Right renal cortex interstitium (tissue), 3 donors: Measurements from ENCODE around the gene CNDP2. TPM values are rescaled to one million over a fixed set of nuclear protein-coding genes. Genes with fewer than 3 reads are reported as not detected.
"Not testable (repeated sequence)": the region's sequence is repeated elsewhere in the genome, so short reads cannot be mapped to it uniquely, and the experiment has no call there.

Source experiments
- DNase-seq, 3 donors: peaks; one replicate each; pipeline ENCODE4 v3.0.0-alpha.2; 2013; ENCODE audit warnings: low read depth in 3 of 3, low spot score in 2 of 3
- polyA plus RNA-seq, 3 donors: library from polyadenylated mRNA; unstranded; fragments of 120-200 nt; gene quantifications; one replicate each; pipeline ENCODE4 v1.2.1, GENCODE V29; 2013; ENCODE audit not compliant: insufficient read length in 3 of 3

CNDP2 gene
- polyA plus RNA-seq, 3 donors = 257 to 308 (median 263) TPM

DNA sequence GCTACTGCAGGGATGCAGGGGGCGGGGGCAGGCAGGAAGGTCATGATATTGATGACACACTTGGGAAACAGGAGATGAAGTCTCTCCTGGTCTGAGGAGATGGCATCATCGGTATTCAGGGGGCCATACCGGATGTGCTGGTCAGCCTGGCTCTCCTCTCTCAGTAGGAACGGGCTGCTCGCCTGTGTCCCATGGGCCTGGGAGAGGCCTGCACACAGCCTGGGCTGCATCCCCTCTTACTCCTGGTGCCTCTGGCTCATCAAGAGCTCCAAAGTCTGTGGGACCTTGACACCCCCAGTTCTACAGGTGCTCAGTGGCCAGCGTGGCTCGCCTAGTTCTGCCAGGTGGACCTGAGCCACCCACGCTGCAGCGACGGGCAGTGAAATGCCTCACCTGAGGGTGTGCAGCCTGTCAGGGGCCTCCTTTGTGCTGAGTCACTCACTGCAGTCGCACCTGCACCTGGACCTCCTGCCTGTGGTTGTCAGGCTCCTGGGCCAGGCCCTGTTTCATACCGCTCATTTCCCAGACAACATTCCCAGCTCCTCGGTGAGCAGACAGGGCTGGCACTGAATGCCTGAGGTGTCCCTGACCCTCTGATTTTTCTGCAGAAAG is 19.6 kb downstream of the CNDP2 start:
- DNase-seq = no peak

DNA sequence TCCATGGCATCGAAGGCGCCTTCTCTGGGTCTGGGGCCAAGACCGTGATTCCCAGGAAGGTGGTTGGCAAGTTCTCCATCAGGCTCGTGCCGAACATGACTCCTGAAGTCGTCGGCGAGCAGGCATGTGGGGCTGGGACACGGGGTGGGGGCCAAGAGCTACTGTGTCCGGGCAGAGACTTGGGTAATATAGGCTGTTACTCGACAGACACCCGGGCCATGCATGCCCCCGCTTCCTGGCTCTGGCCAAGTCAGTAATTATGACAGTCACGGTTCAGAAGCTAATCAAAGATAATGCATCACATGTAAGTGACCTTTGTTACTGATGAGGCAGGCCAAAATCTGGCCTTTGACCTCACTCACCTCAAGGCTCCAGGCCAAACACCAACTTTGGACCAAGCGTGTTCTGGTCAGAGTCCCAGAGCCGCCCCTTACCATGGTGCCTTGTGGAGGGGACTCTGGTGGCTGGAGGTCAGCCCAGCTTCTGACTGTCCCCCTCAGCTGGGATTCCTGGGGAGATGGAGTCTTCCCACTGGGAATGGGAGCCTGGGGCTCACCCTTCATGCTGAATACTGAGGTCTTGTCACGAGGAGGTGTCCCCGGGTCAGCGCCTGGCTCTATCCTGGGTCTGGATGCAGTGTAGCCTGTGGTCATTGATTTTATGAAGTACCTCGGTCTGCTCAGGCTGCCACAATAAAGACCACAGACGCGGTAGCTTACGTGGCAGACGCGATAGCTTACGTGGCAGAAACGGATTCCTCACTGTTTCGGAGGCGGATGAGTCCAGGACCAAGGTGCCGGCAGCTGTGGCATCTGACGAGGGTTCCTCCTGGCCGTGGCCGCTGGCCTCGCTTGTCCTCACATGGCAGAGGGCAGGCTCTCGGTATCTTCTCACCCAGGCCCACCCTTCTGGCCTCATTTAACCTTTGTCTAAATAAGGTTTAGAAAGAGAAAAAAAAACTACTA is 20.4 kb downstream of the CNDP2 start:
- DNase-seq = no peak

DNA sequence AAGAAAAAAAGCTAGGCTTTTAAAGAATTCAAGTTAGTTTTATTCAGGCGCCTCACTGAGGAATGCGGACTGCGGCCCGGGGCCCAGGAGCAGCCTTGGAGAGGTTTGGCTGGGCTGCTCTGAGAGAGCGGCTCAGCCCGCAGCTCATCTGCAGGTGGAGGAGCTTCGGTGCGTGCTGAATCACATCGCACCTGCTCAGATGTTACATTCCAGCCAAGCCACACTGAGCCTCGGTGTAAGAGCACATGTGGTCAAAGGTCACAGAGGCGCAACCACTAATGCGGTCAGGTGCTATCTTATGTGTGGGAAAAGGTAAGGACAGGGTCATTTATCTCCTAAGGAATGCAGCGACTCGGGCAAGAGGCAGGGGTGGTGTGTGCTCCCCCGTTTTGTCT is 21.1 kb downstream of the CNDP2 start:
- DNase-seq = no peak

DNA sequence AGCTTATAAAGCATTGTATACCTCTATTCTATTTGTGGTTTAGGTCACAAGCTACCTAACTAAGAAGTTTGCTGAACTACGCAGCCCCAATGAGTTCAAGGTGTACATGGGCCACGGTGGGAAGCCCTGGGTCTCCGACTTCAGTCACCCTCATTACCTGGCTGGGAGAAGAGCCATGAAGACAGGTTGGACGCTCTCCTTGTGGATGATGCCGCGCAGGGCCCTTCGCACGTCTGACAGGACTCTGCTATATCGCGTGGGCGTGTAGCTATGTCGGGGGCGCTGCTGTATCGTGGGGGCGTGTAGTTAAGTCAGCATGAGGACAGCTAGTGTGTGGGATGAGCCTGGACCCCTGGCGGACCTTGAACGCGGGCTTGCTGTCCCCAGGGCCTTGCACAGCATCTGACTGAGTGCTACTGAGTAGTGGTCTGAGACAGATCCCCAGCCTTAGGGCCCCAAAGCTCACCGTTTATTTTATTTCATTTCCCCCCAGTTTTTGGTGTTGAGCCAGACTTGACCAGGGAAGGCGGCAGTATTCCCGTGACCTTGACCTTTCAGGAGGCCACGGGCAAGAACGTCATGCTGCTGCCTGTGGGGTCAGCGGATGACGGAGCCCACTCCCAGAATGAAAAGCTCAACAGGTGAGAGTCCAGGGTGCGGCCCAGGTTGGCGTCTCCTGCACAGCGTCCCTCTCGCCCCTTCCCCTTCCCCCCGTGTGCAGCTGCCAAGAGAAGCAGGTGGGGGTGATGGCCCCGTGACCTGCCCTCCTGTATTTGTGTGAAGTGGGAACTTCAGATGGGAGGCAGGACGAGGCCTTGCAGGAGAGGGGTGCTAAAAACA is 22.5 kb downstream of the CNDP2 start:
- DNase-seq = no peak

GRCh38 chr18:74519320-74520095 is 23.3 kb downstream of the CNDP2 start:
- no peak for DNase-seq

- no peak for DNase-seq
Observed at GRCh38 chr18:74520096-74520833, 24.1 kb downstream of the CNDP2 start.

DNA sequence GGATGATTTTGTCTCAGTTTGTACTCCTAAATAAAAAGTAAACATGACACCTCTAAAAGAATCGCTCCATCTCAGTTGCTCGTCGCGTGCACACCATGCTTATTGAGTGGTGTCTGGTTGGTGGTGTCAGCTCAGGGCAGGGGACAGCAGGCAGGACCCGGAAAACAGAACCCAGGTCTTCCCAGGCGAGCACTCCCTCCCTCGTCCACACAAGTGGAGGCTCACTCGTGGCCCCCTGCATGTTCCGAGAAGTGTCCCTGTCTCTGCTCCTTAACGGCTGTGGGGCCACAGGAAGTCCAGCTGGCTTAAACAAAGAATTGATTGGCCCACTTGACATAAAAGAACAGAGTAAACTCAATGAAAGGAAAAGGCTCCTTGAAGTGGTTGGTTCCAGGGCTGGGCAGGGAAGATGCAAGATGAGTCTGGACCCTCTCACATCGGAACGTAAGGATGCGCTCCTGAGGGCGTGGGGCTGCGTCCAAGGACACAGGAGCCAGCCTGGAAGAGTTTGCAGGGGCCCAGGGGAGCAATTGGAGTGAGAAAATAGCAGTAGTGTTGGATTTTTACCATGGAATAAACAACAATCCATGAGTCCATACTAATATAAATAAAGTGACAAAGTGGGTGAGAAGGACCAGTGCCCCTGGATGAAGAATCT is 25.0 kb downstream of the CNDP2 start:
- DNase-seq = no peak

DNA sequence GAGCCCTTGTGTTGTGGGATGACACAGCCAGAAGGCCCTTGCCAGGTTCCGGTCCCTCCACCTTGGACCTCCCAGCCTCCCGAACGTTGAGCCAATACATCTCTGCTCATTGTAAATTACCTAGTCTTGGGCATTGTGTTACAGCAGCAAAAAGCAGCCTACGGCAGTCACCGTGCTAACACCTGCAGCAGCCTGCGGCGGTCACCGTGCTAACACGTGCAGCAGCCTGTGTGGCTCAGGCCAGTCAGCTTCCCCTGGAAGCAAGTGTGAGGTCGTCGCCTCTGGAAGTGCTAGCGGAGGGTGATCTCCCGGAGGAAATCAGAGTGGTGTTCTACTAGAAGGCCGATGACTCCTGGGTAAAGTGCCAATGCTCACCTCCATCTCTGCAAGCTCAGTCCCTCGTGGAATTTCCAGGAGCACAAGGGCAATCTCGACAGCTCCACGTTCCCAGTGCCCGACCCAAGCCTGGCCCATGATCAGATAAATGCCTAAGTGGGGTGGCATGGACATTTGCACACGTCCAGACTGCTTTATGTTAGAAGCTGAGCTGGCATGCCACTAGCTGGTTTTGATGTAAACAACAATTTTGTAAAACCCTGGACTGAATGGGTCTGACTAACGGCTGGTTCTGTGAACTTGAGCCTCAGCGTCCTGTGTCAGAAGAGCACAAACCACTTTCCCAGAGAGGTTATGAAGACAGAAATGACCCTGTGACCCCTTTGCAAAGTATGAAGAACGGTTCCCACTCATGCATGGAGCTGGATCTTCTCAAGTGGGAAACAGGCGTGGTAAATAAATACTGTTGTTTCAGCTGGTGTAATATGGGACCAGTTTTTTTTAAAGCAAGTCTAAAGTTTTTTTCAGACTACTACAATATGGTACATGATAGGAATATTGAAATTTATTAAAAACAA is 26.7 kb downstream of the CNDP2 start:
- no peak for DNase-seq

GRCh38 chr18:74524097-74524496 is 27.9 kb downstream of the CNDP2 start:
- DNase-seq = no peak

GRCh38 chr18:74524915-74525314 is 28.8 kb downstream of the CNDP2 start:
- not testable (repeated sequence) for DNase-seq

GRCh38 chr18:74525741-74526140 is 29.6 kb downstream of the CNDP2 start:
- DNase-seq = no peak

DNA sequence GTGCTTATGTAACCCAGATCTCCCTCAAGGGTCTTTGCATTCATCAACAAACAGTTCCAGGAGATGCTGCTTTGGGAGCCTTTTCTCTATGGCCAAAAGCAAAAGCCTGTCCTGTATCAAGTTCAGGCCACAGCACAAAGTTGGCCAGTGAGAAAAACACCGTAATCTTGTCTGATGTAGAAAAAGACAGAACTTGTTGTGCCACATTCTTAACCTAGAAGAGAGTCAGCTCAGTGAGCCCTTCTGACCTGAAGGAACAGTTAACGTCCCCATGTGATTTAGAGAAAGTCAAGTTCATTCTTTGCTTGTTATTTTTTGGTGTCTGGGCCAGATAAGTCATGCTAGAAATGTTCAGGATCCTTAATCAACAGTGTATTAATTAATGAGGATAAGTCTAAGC is 30.3 kb downstream of the CNDP2 start:
- DNase-seq = no peak

GRCh38 chr18:74528478-74528877 is 32.3 kb downstream of the CNDP2 start:
- no peak for DNase-seq

DNA sequence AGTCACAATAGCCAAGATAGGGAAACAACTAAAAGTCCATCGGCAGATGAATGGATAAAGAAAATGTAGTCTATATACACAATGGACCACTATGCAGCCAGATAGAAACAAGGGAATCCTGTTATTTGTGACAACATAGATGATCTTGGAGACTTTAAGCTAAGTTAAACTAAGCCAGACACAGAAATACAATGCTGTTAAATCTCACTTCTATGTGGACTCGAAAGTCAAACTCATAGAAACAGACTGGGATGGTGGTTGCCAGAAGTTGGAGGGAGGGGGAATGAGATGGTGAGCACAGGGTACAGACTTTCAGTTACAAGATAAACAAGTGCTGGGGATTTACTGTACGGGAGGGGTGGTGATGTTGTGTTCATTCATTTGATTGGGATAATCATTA is 32.8 kb downstream of the CNDP2 start:
- no peak for DNase-seq

DNA sequence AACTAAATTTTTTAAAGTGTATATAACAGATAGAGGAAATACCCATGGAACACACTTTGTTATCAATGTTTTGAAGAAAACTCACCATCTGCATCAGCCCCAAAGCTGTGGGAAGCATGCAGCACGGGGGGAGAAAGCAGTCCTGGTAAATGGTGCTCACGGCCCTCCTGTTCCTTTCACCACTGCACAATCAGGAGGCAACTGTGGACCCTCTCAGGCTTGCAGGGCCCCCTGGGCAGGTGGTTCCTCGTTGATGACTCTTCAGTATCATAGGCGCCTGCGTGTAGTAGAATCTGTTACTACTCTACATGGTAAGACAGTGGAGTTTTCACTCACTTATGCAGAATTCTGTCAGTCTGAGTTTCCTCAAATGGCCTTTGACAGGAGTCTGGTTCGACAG is 33.2 kb downstream of the CNDP2 start:
- no peak for DNase-seq

DNA sequence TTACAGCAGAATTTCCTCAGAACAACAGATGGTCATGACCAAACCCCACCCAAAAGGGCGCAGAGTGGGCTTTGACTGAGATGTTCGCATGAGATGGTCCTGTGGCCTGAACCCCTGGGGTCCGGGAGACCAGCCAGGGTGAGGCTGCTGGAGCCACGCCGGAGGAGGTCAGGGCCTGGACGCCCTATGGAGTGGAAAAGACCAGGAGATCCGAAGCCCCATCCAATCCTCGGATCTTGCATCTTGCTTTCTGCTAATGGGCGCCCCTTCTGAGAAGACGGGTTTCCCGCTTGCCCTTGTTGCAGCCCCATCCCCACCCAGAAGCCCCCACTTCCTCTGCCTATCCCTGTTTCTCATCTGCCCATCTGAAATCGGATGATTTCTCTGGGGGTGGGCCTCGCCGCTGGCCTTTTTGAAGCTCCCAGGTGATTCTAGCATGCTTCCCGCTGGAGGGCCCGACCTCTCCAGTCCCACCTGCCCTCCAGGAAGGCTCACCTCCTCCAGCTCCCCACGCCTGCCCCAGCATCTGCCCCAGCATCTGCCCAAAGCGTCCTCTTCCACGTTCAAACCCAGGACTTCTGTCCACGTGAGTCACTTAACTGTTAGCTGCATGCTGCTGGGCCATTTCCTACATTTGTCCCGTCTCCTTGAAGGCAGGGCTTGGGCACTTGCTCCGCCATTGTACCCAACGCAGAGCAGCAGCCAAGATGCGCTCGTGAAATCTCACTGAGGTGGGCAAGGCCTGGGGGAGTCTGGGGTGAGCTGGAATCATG is 33.8 kb downstream of the CNDP2 start:
- DNase-seq = no peak

DNA sequence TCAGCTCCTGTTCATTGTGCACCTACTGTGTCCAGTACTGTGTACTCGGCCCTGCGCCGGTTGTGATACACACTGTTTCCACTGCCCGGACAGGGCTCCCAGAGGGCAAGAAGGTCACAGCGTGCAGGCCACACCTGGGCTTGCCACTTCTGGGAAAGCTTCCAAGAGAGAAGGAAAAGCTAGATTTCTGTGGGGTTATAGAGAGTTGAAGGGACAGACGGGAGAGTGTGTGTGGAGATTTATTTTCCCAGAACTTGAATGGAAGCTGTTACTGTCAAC is 34.4 kb downstream of the CNDP2 start:
- no peak for DNase-seq

DNA sequence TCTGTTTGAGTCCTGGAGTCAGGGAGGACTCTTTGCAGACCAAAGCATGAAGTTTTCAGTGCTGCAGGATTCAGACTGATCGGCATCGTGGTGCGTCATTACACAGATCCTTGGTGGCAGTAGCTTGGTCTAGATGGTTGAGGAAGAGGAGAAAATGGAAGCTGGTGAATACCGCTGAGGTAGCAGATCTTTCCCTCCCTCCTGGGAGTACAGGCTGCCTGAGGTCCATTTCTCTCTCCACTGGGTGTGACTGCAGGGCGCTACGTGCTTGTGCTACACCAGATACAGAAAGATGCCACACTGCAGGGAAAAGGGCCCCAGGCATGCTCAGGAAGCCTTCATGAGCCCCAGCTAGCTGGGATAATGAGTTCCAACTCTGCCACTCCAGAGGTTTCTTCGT is 34.9 kb downstream of the CNDP2 start:
- DNase-seq = no peak
